K562 (cell line): ENCODE data around the gene PTGES3L. TPM values are rescaled to one million over a fixed set of nuclear protein-coding genes. Genes with fewer than 3 reads are reported as not detected.
A peak's percentile ranks its signal among the peaks of the same experiment; 100 is the strongest.

ENCODE experiments used
- ATAC-seq: fragments of 200-7000 bp; cut with Tn5 transposase; 3 replicates; pipeline ENCODE4 v1.9.1; 2020; ENCODE audit warnings: moderate library complexity
- BruUV-seq: library from RNA; stranded (reverse); fragments of 400-500 nt; replicated peaks from 2 replicates; lab custom pipeline; 2021; lab: Mats Ljungman, UMichigan
- CTCF ChIA-PET: fragments of 300-600 bp; formaldehyde crosslinking; extraction: SDS; loops from one replicate; lab custom pipeline; 2021; ENCODE audit warnings: low intra/inter-chr PET ratio; lab: Yijun Ruan, JAX
- POLR2A ChIA-PET: fragments of 300-600, 350-650 bp; sonication (Branson Sonifier 250); formaldehyde crosslinking; extraction: SDS; loops from one replicate; lab custom pipeline; 2021; ENCODE audit warnings: antibody characterized with exemption, inconsistent platforms; lab: Yijun Ruan, JAX
- DNase-seq, 4 experiments: peaks; one replicate each; pipeline versions ENCODE4 v3.0.0 to v3.0.0-alpha.2; 2011 to 2018; ENCODE audit warnings: low spot score in 3 of 4, mixed read lengths in 3 of 4; ENCODE audit errors: extremely low read depth in 1 of 4
- FAIRE-seq: peaks from 2 replicates; lab custom pipeline; 2011; peaks lifted over from hg19 to GRCh38; lab: Jason Lieb, UNC
- H2AFZ ChIP-seq: 2 replicates; pipeline ENCODE4 v1.6.0; 2011; ENCODE audit warnings: low read depth, low read length, control low read depth, inconsistent platforms
- H3K27ac ChIP-seq: fragments of 200-600 bp; 3 replicates; pipeline ENCODE4 v1.8.0; 2011; ENCODE audit warnings: low read depth, mild to moderate bottlenecking, control low read depth, inconsistent platforms, low read length, moderate library complexity, mixed read lengths; ENCODE audit errors: extremely low read depth
- H3K27me3 ChIP-seq, 2 experiments: fragments of 300-600 bp in 1 of 2; 2 replicates in 1 of 2; 3 replicates in 1 of 2; pipeline versions ENCODE4 v1.6.0 to v1.8.0; 2011; ENCODE audit warnings: inconsistent platforms in 2 of 2, low read length in 2 of 2, mild to moderate bottlenecking in 1 of 2, mixed read lengths in 1 of 2, moderate library complexity in 1 of 2; ENCODE audit not compliant: control insufficient read depth in 2 of 2, insufficient read depth in 2 of 2
- H3K36me3 ChIP-seq: fragments of 300-600 bp; 3 replicates; pipeline ENCODE4 v1.8.0; 2011; ENCODE audit warnings: mild to moderate bottlenecking, low read length, inconsistent platforms; ENCODE audit not compliant: control insufficient read depth, insufficient read depth
- H3K4me1 ChIP-seq, 2 experiments: fragments of 200-600 bp in 1 of 2; replicated peaks in 1 of 2; 2 replicates in 1 of 2; 3 replicates in 1 of 2; pipeline versions ENCODE4 v1.5.1 to v1.8.0; 2011; ENCODE audit warnings: inconsistent platforms in 2 of 2, low read length in 2 of 2, mild to moderate bottlenecking in 1 of 2, mixed read lengths in 1 of 2, moderate library complexity in 1 of 2; ENCODE audit not compliant: control insufficient read depth in 2 of 2, insufficient read depth in 2 of 2
- H3K4me2 ChIP-seq: 2 replicates; pipeline ENCODE4 v1.6.1; 2011; ENCODE audit warnings: low read length, control low read depth, inconsistent platforms, mixed read lengths; ENCODE audit not compliant: insufficient read depth
- H3K4me3 ChIP-seq: fragments of 200-600 bp; sonication (generic), shearing (Covaris generic); 2 replicates; pipeline ENCODE4 v1.5.1; 2016; ENCODE audit warnings: control low read depth, inconsistent platforms
- H3K79me2 ChIP-seq: fragments of 200-600 bp; 3 replicates; pipeline ENCODE4 v1.8.0; 2011; ENCODE audit warnings: low read length, inconsistent platforms; ENCODE audit not compliant: control insufficient read depth, insufficient read depth
- H3K9ac ChIP-seq, 2 experiments: 2 replicates each; pipeline versions ENCODE4 v1.6.0 to v1.6.1; 2011; ENCODE audit warnings: low read depth in 2 of 2, low read length in 2 of 2, control low read depth in 1 of 2, inconsistent platforms in 1 of 2, mild to moderate bottlenecking in 1 of 2, mixed read lengths in 1 of 2; ENCODE audit not compliant: insufficient read depth in 1 of 2
- H3K9me1 ChIP-seq: one replicate; pipeline ENCODE4 v1.6.0; 2011; ENCODE audit warnings: inconsistent platforms, mild to moderate bottlenecking, low read length, moderate library complexity; ENCODE audit not compliant: control insufficient read depth, insufficient read depth
- H3K9me3 ChIP-seq: replicated peaks from 2 replicates; pipeline ENCODE4 v1.5.1; 2011; ENCODE audit warnings: low read depth, low read length, inconsistent platforms; ENCODE audit not compliant: control insufficient read depth, insufficient read depth
- H4K20me1 ChIP-seq: replicated peaks from 2 replicates; pipeline ENCODE4 v1.6.1; 2011; ENCODE audit warnings: low read length, inconsistent platforms, mixed read lengths; ENCODE audit not compliant: control insufficient read depth, insufficient read depth
- CC2D1A ChIP-seq: fragments of 450-650 bp; IDR thresholded peaks from 2 replicates; pipeline ENCODE4 v1.6.1; 2017; ENCODE audit warnings: mild to moderate bottlenecking
- CREB1 ChIP-seq, 2 experiments: sonication (generic) in 1 of 2; formaldehyde crosslinking in 1 of 2; IDR thresholded peaks; 2 replicates each; pipeline versions ENCODE4 v1.6.1 to v1.8.0; 2012 to 2022; ENCODE audit warnings: inconsistent platforms in 1 of 2, mild to moderate bottlenecking in 1 of 2, missing genetic modification reagents in 1 of 2, moderate library complexity in 1 of 2
- HSF4 ChIP-seq: fragments of 250-450 bp; sonication (Bioruptor Pico); IDR thresholded peaks from 2 replicates; pipeline ENCODE4 v2.1.2; 2022; ENCODE audit warnings: mild to moderate bottlenecking, moderate library complexity, borderline replicate concordance
- ILK ChIP-seq: fragments of 450-650 bp; IDR thresholded peaks from 2 replicates; pipeline ENCODE4 v1.6.1; 2016; ENCODE audit warnings: missing genetic modification characterization, low read depth, mild to moderate bottlenecking, missing compliant biosample characterization, moderate library complexity, borderline replicate concordance
- NCOR1 ChIP-seq: fragments of 450-650 bp; IDR thresholded peaks from 2 replicates; pipeline ENCODE4 v1.6.1; 2016; ENCODE audit warnings: mild to moderate bottlenecking, moderate library complexity
- ZNF197 ChIP-seq: fragments of 200-800 bp; sonication (Bioruptor generic); IDR thresholded peaks from 2 replicates; pipeline ENCODE4 v1.6.1; 2016; ENCODE audit warnings: low read depth, missing genetic modification characterization, missing compliant biosample characterization
- ZNF384 ChIP-seq: IDR thresholded peaks from 2 replicates; pipeline ENCODE4 v1.6.1; 2012; ENCODE audit warnings: low read depth, low read length, improper control_type of control experiment
- WGBS: fragments of 100-300 bp; shearing (Covaris generic); methylation state at CpG from one replicate; pipeline ENCODE4 v1.1.6; 2016; ENCODE audit warnings: low coverage, mixed read lengths; ENCODE audit not compliant: insufficient coverage; ENCODE audit errors: missing lambda C conversion rate; 5-methylcytosine and 5-hydroxymethylcytosine counted together
- in situ Hi-C: fragments of 300-500 bp; cut with MboI; formaldehyde crosslinking; loops from 4 replicates; pipeline ENCODE4 v1.15.0; 2018; ENCODE audit warnings: inconsistent platforms, mixed read lengths
- intact Hi-C: fragments of 100-400 bp; cut with micrococcal nuclease; formaldehyde crosslinking; loops from 2 replicates; pipeline ENCODE4 v1.14.2; 2022
- polyA plus RNA-seq, 8 experiments: library from polyadenylated mRNA; depleted of rRNA in 4 of 8; stranded (reverse) in 5 of 8; unstranded in 3 of 8; fragments of >200 nt; fragmentation: Nextera tagmentation in 2 of 8; fragmentation: Illumina TruSeq in 1 of 8; extraction: Ambion mirVana in 2 of 8; extraction: Trizol in 1 of 8; gene quantifications; 2 replicates each; pipeline versions ENCODE4 v1.2.1 to v1.2.3, GENCODE V29; 2011 to 2014; ENCODE audit warnings: inconsistent platforms in 1 of 8, missing spikeins in 1 of 8
- total RNA-seq, 7 experiments: library from RNA; depleted of rRNA in 6 of 7; stranded (reverse); fragments of >200 nt in 6 of 7; fragmentation: Illumina TruSeq in 2 of 7; extraction: Trizol in 2 of 7; gene quantifications; 2 replicates each; pipeline versions ENCODE4 v1.2.1 to v1.2.3, GENCODE V29; 2011 to 2021; ENCODE audit warnings: low replicate concordance in 1 of 7
- TF ChIP-seq, protein P1 (sequence below): fragments of 450-650 bp; formaldehyde crosslinking; IDR thresholded peaks from 2 replicates; pipeline ENCODE4 v1.4.0; 2020; ENCODE audit warnings: mild to moderate bottlenecking, moderate library complexity
- TF ChIP-seq, protein P2 (sequence below), 2 experiments: fragments of 450-650 bp; formaldehyde crosslinking in 1 of 2; IDR thresholded peaks; 2 replicates each; pipeline versions ENCODE4 v1.4.0 to v1.6.1; 2014 to 2020; ENCODE audit warnings: mild to moderate bottlenecking in 2 of 2, borderline replicate concordance in 1 of 2, low read depth in 1 of 2

PTGES3L gene
- total and polyA plus RNA-seq, 9 of the 15 experiments (the other 6 are each of a cell fraction or from before 2014, with no cell fraction given) = 6.0 to 16.0 (median 9.6) TPM

DNA sequence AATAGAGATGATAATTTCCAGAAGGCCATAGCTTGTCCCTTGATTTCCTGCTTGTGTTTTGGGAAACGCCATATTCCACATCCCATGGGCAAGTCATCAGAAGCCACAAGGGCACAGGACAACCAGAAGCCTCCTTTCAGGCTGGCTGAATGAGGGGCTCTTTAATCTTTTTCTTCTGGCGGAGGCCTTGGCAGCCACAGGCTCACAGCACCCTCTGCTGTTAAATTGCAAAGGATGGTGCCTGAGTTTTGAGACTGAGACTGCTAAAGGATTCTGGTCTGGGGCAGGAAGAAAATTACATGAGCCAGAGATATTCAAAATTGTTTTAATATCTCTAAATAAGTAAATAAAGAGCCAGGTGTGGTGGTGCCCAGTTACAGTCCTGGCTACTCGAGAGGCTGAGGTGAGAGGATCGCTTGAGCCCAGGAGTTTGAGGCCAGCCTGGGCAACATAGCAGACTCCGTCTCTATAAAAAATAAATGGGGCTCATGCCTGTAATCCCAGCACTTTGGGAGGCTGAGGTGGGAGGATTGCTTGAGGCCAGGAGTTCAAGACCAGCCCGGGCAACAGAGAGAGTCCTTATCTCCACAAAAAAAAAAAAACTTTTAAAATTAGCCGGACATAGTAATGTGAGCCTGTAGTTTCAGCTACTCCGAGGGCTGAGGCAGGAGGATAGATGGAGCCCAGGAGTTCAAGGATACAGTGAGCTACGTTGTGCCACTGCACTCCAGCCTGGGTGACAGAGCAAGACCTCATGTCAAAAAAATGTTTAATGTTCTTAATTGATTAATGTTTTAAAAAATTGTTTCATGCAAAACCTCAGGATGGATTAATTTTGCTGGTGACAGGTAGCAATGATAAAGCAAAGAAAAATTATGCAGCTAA is 41.9 kb downstream of the PTGES3L start (continued):
- no peak for TF ChIP-seq ILK (tag)
- TF ChIP-seq CREB1 (IDR thresholded peaks at IDR 0.05) = no peak
- no peak for TF ChIP-seq CREB1 (CRISPR knock-in tag; IDR thresholded peaks at IDR 0.05)
- peak; percentile 45; the same call in 1 of the 2 replicates for TF ChIP-seq ZNF384
- TF ChIP-seq, protein P1, sequence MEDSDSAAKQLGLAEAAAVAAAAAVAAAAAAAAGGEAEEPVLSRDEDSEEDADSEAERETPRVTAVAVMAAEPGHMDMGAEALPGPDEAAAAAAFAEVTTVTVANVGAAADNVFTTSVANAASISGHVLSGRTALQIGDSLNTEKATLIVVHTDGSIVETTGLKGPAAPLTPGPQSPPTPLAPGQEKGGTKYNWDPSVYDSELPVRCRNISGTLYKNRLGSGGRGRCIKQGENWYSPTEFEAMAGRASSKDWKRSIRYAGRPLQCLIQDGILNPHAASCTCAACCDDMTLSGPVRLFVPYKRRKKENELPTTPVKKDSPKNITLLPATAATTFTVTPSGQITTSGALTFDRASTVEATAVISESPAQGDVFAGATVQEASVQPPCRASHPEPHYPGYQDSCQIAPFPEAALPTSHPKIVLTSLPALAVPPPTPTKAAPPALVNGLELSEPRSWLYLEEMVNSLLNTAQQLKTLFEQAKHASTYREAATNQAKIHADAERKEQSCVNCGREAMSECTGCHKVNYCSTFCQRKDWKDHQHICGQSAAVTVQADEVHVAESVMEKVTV = peak; percentile 82

DNA sequence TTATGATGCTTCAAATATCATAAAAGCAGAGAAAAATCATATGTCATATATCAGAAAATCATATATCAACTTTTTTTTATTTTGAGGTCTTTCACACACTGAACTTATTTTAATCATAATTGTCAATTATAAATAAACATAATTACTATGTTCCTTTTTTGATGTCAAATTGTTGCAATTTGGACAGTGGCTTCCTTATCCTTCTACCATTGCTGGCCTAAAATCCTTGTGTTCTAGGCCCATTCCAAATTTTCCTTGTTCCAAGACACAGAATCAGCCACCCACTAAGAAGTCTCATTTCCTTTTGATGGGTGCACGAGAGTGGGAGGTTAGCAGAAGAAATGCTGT is 50.4 kb downstream of the PTGES3L start:
- no peak for ATAC-seq
- TF ChIP-seq NCOR1 (no peak), ZNF197 (no peak), CC2D1A (no peak), HSF4 (no peak)
- TF ChIP-seq, protein P2, sequence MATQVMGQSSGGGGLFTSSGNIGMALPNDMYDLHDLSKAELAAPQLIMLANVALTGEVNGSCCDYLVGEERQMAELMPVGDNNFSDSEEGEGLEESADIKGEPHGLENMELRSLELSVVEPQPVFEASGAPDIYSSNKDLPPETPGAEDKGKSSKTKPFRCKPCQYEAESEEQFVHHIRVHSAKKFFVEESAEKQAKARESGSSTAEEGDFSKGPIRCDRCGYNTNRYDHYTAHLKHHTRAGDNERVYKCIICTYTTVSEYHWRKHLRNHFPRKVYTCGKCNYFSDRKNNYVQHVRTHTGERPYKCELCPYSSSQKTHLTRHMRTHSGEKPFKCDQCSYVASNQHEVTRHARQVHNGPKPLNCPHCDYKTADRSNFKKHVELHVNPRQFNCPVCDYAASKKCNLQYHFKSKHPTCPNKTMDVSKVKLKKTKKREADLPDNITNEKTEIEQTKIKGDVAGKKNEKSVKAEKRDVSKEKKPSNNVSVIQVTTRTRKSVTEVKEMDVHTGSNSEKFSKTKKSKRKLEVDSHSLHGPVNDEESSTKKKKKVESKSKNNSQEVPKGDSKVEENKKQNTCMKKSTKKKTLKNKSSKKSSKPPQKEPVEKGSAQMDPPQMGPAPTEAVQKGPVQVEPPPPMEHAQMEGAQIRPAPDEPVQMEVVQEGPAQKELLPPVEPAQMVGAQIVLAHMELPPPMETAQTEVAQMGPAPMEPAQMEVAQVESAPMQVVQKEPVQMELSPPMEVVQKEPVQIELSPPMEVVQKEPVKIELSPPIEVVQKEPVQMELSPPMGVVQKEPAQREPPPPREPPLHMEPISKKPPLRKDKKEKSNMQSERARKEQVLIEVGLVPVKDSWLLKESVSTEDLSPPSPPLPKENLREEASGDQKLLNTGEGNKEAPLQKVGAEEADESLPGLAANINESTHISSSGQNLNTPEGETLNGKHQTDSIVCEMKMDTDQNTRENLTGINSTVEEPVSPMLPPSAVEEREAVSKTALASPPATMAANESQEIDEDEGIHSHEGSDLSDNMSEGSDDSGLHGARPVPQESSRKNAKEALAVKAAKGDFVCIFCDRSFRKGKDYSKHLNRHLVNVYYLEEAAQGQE (IDR thresholded peaks at IDR 0.05; ENCODE audit: borderline replicate concordance) = no peak
- TF ChIP-seq, protein P2 (CRISPR knock-in tag; IDR thresholded peaks at IDR 0.05; ENCODE audit: low read depth) = no peak

More for the DNA sequence above, 50.4 kb downstream of the PTGES3L start:
- Histone ChIP-seq H3K9me1 (no peaks in the 10 kb centered on the region), H3K36me3 (no peaks in the 10 kb centered on the region), H3K9ac (no peak overlapping the region; a peak in 1 of 4 replicates), H3K27me3 (no peaks in the 10 kb centered on the region), H3K79me2 (no peaks in the 10 kb centered on the region), H3K4me1 (peaks cover 12% of the 10 kb centered on the region in 2 experiments; a peak in 4 of 5 replicates), H2AFZ (peak overlapping the region; percentile 96), H3K4me3 (no peak overlapping the region), H3K9me3 (no peaks in the 10 kb centered on the region), H4K20me1 (no peaks in the 10 kb centered on the region), H3K4me2 (no peak overlapping the region), H3K27ac (peak overlapping the region; percentile 99; the same call in 1 of the 3 replicates)
- no TSS peak for BruUV-seq
- DNase-seq = no peak
- in situ Hi-C loops = loop anchor here (10.0 kb wide), 1 partner anchor 345 kb away; no protein-coding TSS in a partner anchor
- FAIRE-seq = no peak
- WGBS = 54% methylated on average over 1 of the region's 1 CpG
- ChIA-PET POLR2A (interaction anchor here (0.8 to 1.8 kb wide), 14 partner anchors 8 to 439 kb away, joined by 3 to 17 read pairs (median 4); partner anchors contain the start of genes BECN1, MLX, PSMC3IP and PSME3), CTCF (interaction anchor here (0.7 to 2.3 kb wide), 3 partner anchors 86 to 210 kb away, joined by 3 to 11 read pairs (median 3); no protein-coding TSS in a partner anchor)
- intact Hi-C loops = loop anchor here (1.0 kb wide), 2 partner anchors 86 to 351 kb away; no protein-coding TSS in a partner anchor
